C4-2B (cell line): ENCODE data around the gene RDH8.

Experiments used
- CTCF ChIP-seq: fragments of 450-650 bp; conservative IDR thresholded peaks from 2 replicates; pipeline ENCODE4 v1.5.1; 2017; ENCODE audit warnings: mild to moderate bottlenecking
- ZFX ChIP-seq: fragments of 450-650 bp; IDR thresholded peaks from 2 replicates; pipeline ENCODE4 v1.6.1; 2017

DNA sequence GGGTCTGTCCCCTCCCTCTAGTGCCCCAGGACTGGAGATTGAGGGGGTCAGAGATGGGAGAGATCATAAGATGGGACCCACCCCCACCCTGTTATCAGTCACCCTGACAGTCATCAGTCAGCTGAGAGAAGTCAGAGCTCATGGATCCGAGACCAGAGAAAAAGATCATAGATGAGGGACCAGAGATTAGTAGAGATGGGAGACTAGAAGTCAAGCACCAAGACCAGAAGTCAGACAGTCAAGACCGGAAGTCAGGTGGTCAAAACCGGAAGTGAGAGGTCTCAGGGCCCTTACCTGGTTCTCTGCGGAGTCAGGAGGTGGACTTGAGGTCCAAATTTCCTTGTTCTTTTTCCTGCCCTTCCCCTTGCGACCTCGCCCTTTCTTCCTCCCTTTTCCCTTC is 10.0 kb upstream of the RDH8 start:
- TF ChIP-seq CTCF (no peak), ZFX (no peak)
